Mucosa of descending colon (tissue), 3 donors: Measurements from ENCODE around the gene MYL11. TPM values are rescaled to one million over a fixed set of nuclear protein-coding genes. Genes with fewer than 3 reads are reported as not detected.

Experiments
- ATAC-seq: fragments of 200-7000 bp; cut with Tn5 transposase; one replicate; pipeline ENCODE4 v1.9.1; 2020; ENCODE audit warnings: mild to moderate bottlenecking, moderate library complexity
- DNase-seq, 3 donors: peaks; one replicate each; pipeline ENCODE4 v3.0.0-alpha.2; 2020
- H3K36me3 ChIP-seq: fragments of 200-600 bp; one replicate; pipeline ENCODE4 v1.8.0; 2021; ENCODE audit warnings: low read depth, mild to moderate bottlenecking
- H3K4me1 ChIP-seq: fragments of 200-600 bp; one replicate; pipeline ENCODE4 v1.8.0; 2021; ENCODE audit warnings: low read depth, mild to moderate bottlenecking
- H3K4me3 ChIP-seq: fragments of 200-600 bp; one replicate; pipeline ENCODE4 v1.8.0; 2021; ENCODE audit warnings: mild to moderate bottlenecking
- H3K9me3 ChIP-seq: fragments of 200-600 bp; one replicate; pipeline ENCODE4 v1.8.0; 2021; ENCODE audit warnings: mild to moderate bottlenecking
- CTCF ChIP-seq: fragments of 200-600 bp; IDR thresholded peaks from one replicate; pipeline ENCODE4 v1.8.0; 2022; ENCODE audit warnings: antibody characterized with exemption, mild to moderate bottlenecking
- intact Hi-C, 2 donors: fragments of 100-400 bp; cut with DNase I in 1 of 2; cut with micrococcal nuclease in 1 of 2; formaldehyde crosslinking; loops; one replicate each; pipeline versions ENCODE4 v1.11.0 to v1.11.1; 2022; cut with DNase I, micrococcal nuclease
- total RNA-seq, 3 donors: library from RNA; stranded (reverse); fragmentation: NEBNext Ultra II Directional in 2 of 3; extraction: Animal tissue kit (Norgen Biotek cat#: 25700) in 2 of 3; gene quantifications; one replicate each; pipeline versions ENCODE4 v1.2.1 to v1.2.4, GENCODE V29; 2021 to 2023
- donor health status: DM: no; HTN: no; CAD: no; lungs with moderate emphysema.
- donor health status: DM: no; HTN: no; CAD: no.
- donor health status: DM: no; HTN: yes; CAD: no.

MYL11 gene
- total RNA-seq, 3 donors from 2014 or later: 1.1 to 1.6 TPM; not detected in 1

- peaks cover 13% of the 10 kb centered on the region for H3K4me1 ChIP-seq
- intact Hi-C loops: no loop called here
- H3K36me3 ChIP-seq: no peaks in the 10 kb centered on the region
- DNase-seq (no peak), ATAC-seq (no peak)
- TF ChIP-seq CTCF: no peak
- no peak overlapping the region for H3K4me3 ChIP-seq
- no peaks in the 10 kb centered on the region for H3K9me3 ChIP-seq
Measured at GRCh38 chr16:30397056-30397455, 22.5 kb downstream of the MYL11 start.

GRCh38 chr16:30397776-30398660 is 23.4 kb downstream of the MYL11 start:
- H3K4me3 ChIP-seq: no peak overlapping the region
- H3K36me3 ChIP-seq: no peaks in the 10 kb centered on the region
- intact Hi-C loops: no loop called here
- no peaks in the 10 kb centered on the region for H3K9me3 ChIP-seq
- no peak for TF ChIP-seq CTCF
- ATAC-seq: no peak
- H3K4me1 ChIP-seq: peaks cover 13% of the 10 kb centered on the region
- DNase-seq: peak in 1 of 3 donors; percentile 52

- no peak overlapping the region for H3K4me3 ChIP-seq
- H3K36me3 ChIP-seq: no peaks in the 10 kb centered on the region
- H3K4me1 ChIP-seq: peaks cover 13% of the 10 kb centered on the region
- no peak for ATAC-seq
- TF ChIP-seq CTCF: no peak
- no peaks in the 10 kb centered on the region for H3K9me3 ChIP-seq
- peak in 1 of 3 donors; percentile 55 for DNase-seq
- intact Hi-C loops: no loop called here
Measured at GRCh38 chr16:30398661-30399434, 24.2 kb downstream of the MYL11 start.

GRCh38 chr16:30399435-30400186 is 25.0 kb downstream of the MYL11 start:
- H3K4me1 ChIP-seq: peaks cover 13% of the 10 kb centered on the region
- no peak for ATAC-seq
- no peak for DNase-seq
- intact Hi-C loops: no loop called here
- TF ChIP-seq CTCF: no peak
- no peaks in the 10 kb centered on the region for H3K36me3 ChIP-seq
- no peaks in the 10 kb centered on the region for H3K9me3 ChIP-seq
- no peak overlapping the region for H3K4me3 ChIP-seq

- H3K4me3 ChIP-seq: no peak overlapping the region
- intact Hi-C loops: no loop called here
- no peak for TF ChIP-seq CTCF
- DNase-seq (no peak), ATAC-seq (peak; percentile 12)
- H3K4me1 ChIP-seq: peaks cover 2% of the 10 kb centered on the region
- H3K9me3 ChIP-seq: no peaks in the 10 kb centered on the region
- no peaks in the 10 kb centered on the region for H3K36me3 ChIP-seq
Measured at GRCh38 chr16:30401768-30402425, 27.3 kb downstream of the MYL11 start.
